ENCODE data around the gene EDEM1. TPM values are rescaled to one million over a fixed set of nuclear protein-coding genes. Genes with fewer than 3 reads are reported as not detected.
"Not testable (repeated sequence)": the region's sequence is repeated elsewhere in the genome, so short reads cannot be mapped to it uniquely, and the experiment has no call there.

The EDEM1 gene
- 100 to 1,000 TPM; 109 to 171 TPM for total RNA-seq

GRCh38 chr3:5187156-5187919 is at the start of gene EDEM1:
Gene EDEM1, plus strand, starts transcription at chr3:5187707. Its CDS starts 99 bp downstream, at chr3:5187806.
- Mint-ChIP-seq H3K27me3 (no peaks in the 10 kb centered on the region), H3K4me1 (ENCODE audit: low read depth in 2 of 2) (peaks cover 36 to 44% of the 10 kb centered on the region in 2 donors), H3K27ac (peak within 1 kb of the TSS; percentile 97 to 98), H3K4me3 (peak within 1 kb of the TSS; percentile 100), H3K36me3 (peaks cover 11% of the 10 kb centered on the region), H3K9me3 (no peaks in the 10 kb centered on the region)
- peak; percentile 97 to 98 for ATAC-seq
- peak; percentile 97 for DNase-seq (ENCODE audit: low spot score)

GRCh38 chr3:5138214-5138981 is 49.1 kb upstream of the EDEM1 start:
- Mint-ChIP-seq H3K4me1 (ENCODE audit: low read depth in 2 of 2) (peaks cover 59 to 65% of the 10 kb centered on the region in 2 donors), H3K36me3 (peaks cover 11% of the 10 kb centered on the region), H3K9me3 (no peaks in the 10 kb centered on the region), H3K27me3 (no peaks in the 10 kb centered on the region), H3K27ac (peak overlapping the region in 1 of 2 donors; percentile 17), H3K4me3 (peak overlapping the region; percentile 35)
- no peak for ATAC-seq
- DNase-seq (ENCODE audit: low spot score): no peak

GRCh38 chr3:5140230-5140621 is 47.3 kb upstream of the EDEM1 start:
- Mint-ChIP-seq H3K4me1 (ENCODE audit: low read depth in 2 of 2) (peaks cover 69 to 70% of the 10 kb centered on the region in 2 donors), H3K27me3 (no peaks in the 10 kb centered on the region), H3K36me3 (peaks cover 11% of the 10 kb centered on the region), H3K4me3 (peak overlapping the region; percentile 38), H3K27ac (peak overlapping the region; percentile 13 to 55), H3K9me3 (no peaks in the 10 kb centered on the region)
- peak in 1 of 2 donors; percentile 43 for ATAC-seq
- DNase-seq (ENCODE audit: low spot score): no peak

- Mint-ChIP-seq H3K9me3 (no peaks in the 10 kb centered on the region), H3K27me3 (no peaks in the 10 kb centered on the region), H3K4me1 (ENCODE audit: low read depth in 2 of 2) (peaks cover 70 to 74% of the 10 kb centered on the region in 2 donors), H3K27ac (peak overlapping the region; percentile 13 to 55), H3K4me3 (no peak overlapping the region), H3K36me3 (peaks cover 11% of the 10 kb centered on the region)
- no peak for DNase-seq (ENCODE audit: low spot score)
- no peak for ATAC-seq
Observed at GRCh38 chr3:5140839-5141238, 46.7 kb upstream of the EDEM1 start.

- H3K9me3 Mint-ChIP-seq: peaks cover 3% of the 10 kb centered on the region
- no peak for ATAC-seq
- H3K4me1 Mint-ChIP-seq (ENCODE audit: low read depth in 2 of 2): peaks cover 63 to 72% of the 10 kb centered on the region in 2 donors
- H3K27ac Mint-ChIP-seq: no peak overlapping the region
- DNase-seq (ENCODE audit: low spot score): no peak
- H3K27me3 Mint-ChIP-seq: no peaks in the 10 kb centered on the region
- peaks cover 14% of the 10 kb centered on the region for H3K36me3 Mint-ChIP-seq
- no peak overlapping the region for H3K4me3 Mint-ChIP-seq
Observed at GRCh38 chr3:5141760-5142159, 45.7 kb upstream of the EDEM1 start.

GRCh38 chr3:5143464-5143863 is 44.0 kb upstream of the EDEM1 start:
- H3K27me3 Mint-ChIP-seq: no peaks in the 10 kb centered on the region
- peaks cover 61 to 76% of the 10 kb centered on the region in 2 donors for H3K4me1 Mint-ChIP-seq (ENCODE audit: low read depth in 2 of 2)
- DNase-seq (ENCODE audit: low spot score) (no peak), ATAC-seq (no peak)
- H3K36me3 Mint-ChIP-seq: peaks cover 15% of the 10 kb centered on the region
- peaks cover 8% of the 10 kb centered on the region for H3K9me3 Mint-ChIP-seq
- no peak overlapping the region for H3K4me3 Mint-ChIP-seq
- peak overlapping the region in 1 of 2 donors; percentile 45 for H3K27ac Mint-ChIP-seq

- DNase-seq (ENCODE audit: low spot score) (no peak), ATAC-seq (no peak)
- peak overlapping the region in 1 of 2 donors; percentile 45 for H3K27ac Mint-ChIP-seq
- no peak overlapping the region for H3K4me3 Mint-ChIP-seq
- no peaks in the 10 kb centered on the region for H3K27me3 Mint-ChIP-seq
- peaks cover 8% of the 10 kb centered on the region for H3K9me3 Mint-ChIP-seq
- peaks cover 15% of the 10 kb centered on the region for H3K36me3 Mint-ChIP-seq
- peaks cover 66 to 78% of the 10 kb centered on the region in 2 donors for H3K4me1 Mint-ChIP-seq (ENCODE audit: low read depth in 2 of 2)
Observed at GRCh38 chr3:5144316-5144994, 43.1 kb upstream of the EDEM1 start.

- Mint-ChIP-seq H3K4me1 (ENCODE audit: low read depth in 2 of 2) (peaks cover 66 to 77% of the 10 kb centered on the region in 2 donors), H3K9me3 (peaks cover 8% of the 10 kb centered on the region), H3K27me3 (no peaks in the 10 kb centered on the region), H3K4me3 (no peak overlapping the region), H3K27ac (no peak overlapping the region), H3K36me3 (peaks cover 14% of the 10 kb centered on the region)
- no peak for ATAC-seq
- DNase-seq (ENCODE audit: low spot score): no peak
Observed at GRCh38 chr3:5145120-5145519, 42.4 kb upstream of the EDEM1 start.

- DNase-seq (ENCODE audit: low spot score); H3K36me3 Mint-ChIP-seq; ATAC-seq; H3K27ac Mint-ChIP-seq; H3K27me3 Mint-ChIP-seq; H3K4me3 Mint-ChIP-seq; H3K9me3 Mint-ChIP-seq: not testable (repeated sequence)
- peaks cover 53 to 68% of the 10 kb centered on the region in 2 donors for H3K4me1 Mint-ChIP-seq (ENCODE audit: low read depth in 2 of 2)
Observed at GRCh38 chr3:5147152-5147551, 40.4 kb upstream of the EDEM1 start.

GRCh38 chr3:5149306-5149880 is 38.1 kb upstream of the EDEM1 start:
- H3K27me3 Mint-ChIP-seq: no peaks in the 10 kb centered on the region
- DNase-seq (ENCODE audit: low spot score): no peak
- H3K9me3 Mint-ChIP-seq: peaks cover 8% of the 10 kb centered on the region
- peaks cover 9% of the 10 kb centered on the region for H3K36me3 Mint-ChIP-seq
- H3K4me1 Mint-ChIP-seq (ENCODE audit: low read depth in 2 of 2): peaks cover 57 to 66% of the 10 kb centered on the region in 2 donors
- ATAC-seq: no peak
- H3K4me3 Mint-ChIP-seq: no peak overlapping the region
- no peak overlapping the region for H3K27ac Mint-ChIP-seq

GRCh38 chr3:5151586-5151985 is 35.9 kb upstream of the EDEM1 start:
- ATAC-seq (no peak), DNase-seq (ENCODE audit: low spot score) (no peak)
- Mint-ChIP-seq H3K27ac (no peak overlapping the region), H3K4me3 (no peak overlapping the region), H3K36me3 (peaks cover 8% of the 10 kb centered on the region), H3K9me3 (peaks cover 7% of the 10 kb centered on the region), H3K27me3 (no peaks in the 10 kb centered on the region), H3K4me1 (ENCODE audit: low read depth in 2 of 2) (peaks cover 65 to 68% of the 10 kb centered on the region in 2 donors)

GRCh38 chr3:5153074-5153473 is 34.4 kb upstream of the EDEM1 start:
- no peak for DNase-seq (ENCODE audit: low spot score)
- H3K27ac Mint-ChIP-seq: no peak overlapping the region
- no peak for ATAC-seq
- no peaks in the 10 kb centered on the region for H3K9me3 Mint-ChIP-seq
- H3K4me1 Mint-ChIP-seq (ENCODE audit: low read depth in 2 of 2): peaks cover 66 to 71% of the 10 kb centered on the region in 2 donors
- H3K4me3 Mint-ChIP-seq: no peak overlapping the region
- no peaks in the 10 kb centered on the region for H3K27me3 Mint-ChIP-seq
- H3K36me3 Mint-ChIP-seq: no peaks in the 10 kb centered on the region

- Mint-ChIP-seq H3K36me3 (no peaks in the 10 kb centered on the region), H3K4me3 (no peak overlapping the region), H3K27ac (peak overlapping the region in 1 of 2 donors; percentile 62), H3K4me1 (ENCODE audit: low read depth in 2 of 2) (peaks cover 55 to 58% of the 10 kb centered on the region in 2 donors), H3K9me3 (no peaks in the 10 kb centered on the region), H3K27me3 (no peaks in the 10 kb centered on the region)
- ATAC-seq (no peak), DNase-seq (ENCODE audit: low spot score) (no peak)
Observed at GRCh38 chr3:5155241-5155640, 32.3 kb upstream of the EDEM1 start.
